Brain microvascular endothelial cell (primary cell): ENCODE measurements around the gene TMEM178B.

ENCODE experiments used
- DNase-seq: peaks from one replicate; pipeline ENCODE4 v3.0.0-alpha.2; 2020
- H3K27ac ChIP-seq: fragments of 250-450 bp; sonication (Bioruptor Pico); 2 replicates; pipeline ENCODE4 v1.5.1; 2020; ENCODE audit warnings: mild to moderate bottlenecking, moderate library complexity
- H3K27me3 ChIP-seq: fragments of 250-450 bp; sonication (Bioruptor Pico); replicated peaks from 2 replicates; pipeline ENCODE4 v1.5.1; 2020; ENCODE audit warnings: mild to moderate bottlenecking
- H3K36me3 ChIP-seq: fragments of 250-450 bp; sonication (Bioruptor Pico); replicated peaks from 2 replicates; pipeline ENCODE4 v1.5.1; 2020; ENCODE audit warnings: mild to moderate bottlenecking
- H3K4me3 ChIP-seq: 2 replicates; pipeline ENCODE4 v1.5.1; 2011; ENCODE audit warnings: low read depth, mild to moderate bottlenecking, control low read depth, low read length, moderate library complexity
- in situ Hi-C: cut with HindIII; loops from 2 replicates; pipeline ENCODE4 v1.10.0; 2017; ENCODE audit warnings: low sequenced_read_pairs, low pct_ligation_motif_present
- TF ChIP-seq, protein P1 (sequence below): IDR thresholded peaks from 2 replicates; pipeline ENCODE4 v1.5.1; 2011; ENCODE audit warnings: low read depth, mild to moderate bottlenecking, moderate library complexity, low read length, control low read depth, inconsistent platforms; ENCODE audit errors: missing control alignments

Gene TMEM178B

DNA sequence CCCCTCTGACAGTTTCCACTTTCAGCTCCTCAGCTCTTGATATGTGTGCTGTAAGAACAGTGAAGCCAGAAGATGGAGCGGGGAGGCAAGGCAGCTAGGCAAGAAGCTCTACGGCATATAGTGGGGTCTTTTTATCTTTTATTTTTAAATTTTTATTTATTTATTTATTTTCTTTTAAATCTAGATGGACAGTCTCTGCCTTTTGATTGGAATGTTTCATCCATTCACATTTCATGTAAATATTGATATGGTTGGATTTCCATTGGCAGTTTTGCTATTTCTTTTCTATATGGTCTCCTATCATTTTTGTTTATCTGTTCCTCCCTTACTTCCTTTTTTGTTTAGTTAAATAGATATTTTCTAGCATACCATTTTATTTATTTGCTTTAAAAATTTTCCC is 183.7 kb downstream of the TMEM178B start:
- TF ChIP-seq, protein P1, sequence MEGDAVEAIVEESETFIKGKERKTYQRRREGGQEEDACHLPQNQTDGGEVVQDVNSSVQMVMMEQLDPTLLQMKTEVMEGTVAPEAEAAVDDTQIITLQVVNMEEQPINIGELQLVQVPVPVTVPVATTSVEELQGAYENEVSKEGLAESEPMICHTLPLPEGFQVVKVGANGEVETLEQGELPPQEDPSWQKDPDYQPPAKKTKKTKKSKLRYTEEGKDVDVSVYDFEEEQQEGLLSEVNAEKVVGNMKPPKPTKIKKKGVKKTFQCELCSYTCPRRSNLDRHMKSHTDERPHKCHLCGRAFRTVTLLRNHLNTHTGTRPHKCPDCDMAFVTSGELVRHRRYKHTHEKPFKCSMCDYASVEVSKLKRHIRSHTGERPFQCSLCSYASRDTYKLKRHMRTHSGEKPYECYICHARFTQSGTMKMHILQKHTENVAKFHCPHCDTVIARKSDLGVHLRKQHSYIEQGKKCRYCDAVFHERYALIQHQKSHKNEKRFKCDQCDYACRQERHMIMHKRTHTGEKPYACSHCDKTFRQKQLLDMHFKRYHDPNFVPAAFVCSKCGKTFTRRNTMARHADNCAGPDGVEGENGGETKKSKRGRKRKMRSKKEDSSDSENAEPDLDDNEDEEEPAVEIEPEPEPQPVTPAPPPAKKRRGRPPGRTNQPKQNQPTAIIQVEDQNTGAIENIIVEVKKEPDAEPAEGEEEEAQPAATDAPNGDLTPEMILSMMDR: no peak
- in situ Hi-C loops: no loop called here
- Histone ChIP-seq H3K27ac (no peak overlapping the region), H3K4me3 (no peak overlapping the region), H3K36me3 (no peaks in the 10 kb centered on the region), H3K27me3 (no peaks in the 10 kb centered on the region)
- DNase-seq: no peak

DNA sequence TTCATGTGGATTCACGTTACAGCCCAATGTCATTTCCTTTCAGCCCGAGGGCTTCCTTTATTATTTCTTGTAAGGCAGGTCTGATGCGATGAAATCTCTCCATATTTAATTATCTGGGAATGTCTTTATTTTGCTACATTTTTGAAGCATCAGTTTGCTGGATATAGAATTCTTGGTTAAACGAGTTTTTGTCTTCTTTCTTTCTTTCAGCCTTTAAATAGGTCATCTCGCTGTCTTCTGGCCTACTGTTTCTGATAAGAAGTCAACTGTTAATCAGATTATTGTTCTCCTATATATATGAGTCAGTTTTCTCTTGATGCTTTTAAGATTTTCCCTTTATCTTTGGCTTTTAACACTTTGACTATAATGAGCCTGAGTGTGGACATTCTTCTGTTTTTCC is 184.7 kb downstream of the TMEM178B start:
- H3K36me3 ChIP-seq: no peaks in the 10 kb centered on the region
- TF ChIP-seq, protein P1: no peak
- H3K4me3 ChIP-seq: no peak overlapping the region
- no peak for DNase-seq
- H3K27ac ChIP-seq: no peak overlapping the region
- in situ Hi-C loops: no loop called here
- H3K27me3 ChIP-seq: no peaks in the 10 kb centered on the region

DNA sequence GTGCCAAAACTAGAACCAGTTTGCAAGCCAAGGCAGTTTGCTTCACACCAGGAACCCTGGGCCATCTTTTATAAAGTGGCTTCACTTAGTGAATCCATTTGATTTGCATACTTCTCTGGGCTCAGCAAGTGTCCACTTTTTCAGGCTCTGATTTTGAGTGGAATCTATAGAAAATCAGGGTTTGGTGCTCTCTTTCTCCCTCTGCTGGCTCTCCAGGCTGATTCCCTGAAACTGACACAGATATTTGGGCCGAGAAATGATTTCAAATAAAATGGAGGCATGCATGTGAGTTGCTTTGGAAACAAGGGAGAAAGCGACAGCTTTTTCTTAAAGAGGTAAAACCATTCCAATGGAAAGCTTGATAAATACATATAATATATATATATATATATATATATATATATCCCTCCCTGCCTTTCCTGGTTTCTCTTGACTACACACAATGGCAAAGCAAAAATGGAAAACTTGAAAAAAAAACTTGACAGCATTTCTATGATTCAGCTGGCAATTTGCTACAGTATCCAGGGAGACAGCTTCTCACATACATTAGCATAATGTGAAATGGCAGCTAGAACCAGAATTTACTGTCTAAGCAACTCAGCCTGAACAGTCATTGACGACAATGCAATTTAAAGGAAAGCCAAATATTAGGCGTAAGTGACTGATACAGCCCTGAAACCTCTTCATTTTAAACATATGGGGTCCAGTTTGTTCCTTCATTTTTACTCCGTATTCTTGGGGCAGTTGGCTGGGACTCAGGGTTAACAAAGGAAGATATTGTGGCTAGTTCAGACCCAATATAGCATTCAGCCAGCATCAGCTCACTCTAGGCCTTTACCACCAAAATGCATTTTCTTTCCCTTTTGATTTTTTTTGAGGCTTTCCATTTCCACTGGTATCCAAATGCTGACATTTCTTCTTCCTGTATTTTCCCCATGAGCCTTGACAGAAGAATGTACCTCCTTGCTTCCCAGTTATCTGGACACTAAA is 188.5 kb downstream of the TMEM178B start:
- Histone ChIP-seq H3K4me3 (no peak overlapping the region), H3K27ac (no peak overlapping the region), H3K27me3 (no peaks in the 10 kb centered on the region), H3K36me3 (no peaks in the 10 kb centered on the region)
- in situ Hi-C loops: no loop called here
- DNase-seq: peak; percentile 4
- TF ChIP-seq, protein P1: peak; percentile 64

DNA sequence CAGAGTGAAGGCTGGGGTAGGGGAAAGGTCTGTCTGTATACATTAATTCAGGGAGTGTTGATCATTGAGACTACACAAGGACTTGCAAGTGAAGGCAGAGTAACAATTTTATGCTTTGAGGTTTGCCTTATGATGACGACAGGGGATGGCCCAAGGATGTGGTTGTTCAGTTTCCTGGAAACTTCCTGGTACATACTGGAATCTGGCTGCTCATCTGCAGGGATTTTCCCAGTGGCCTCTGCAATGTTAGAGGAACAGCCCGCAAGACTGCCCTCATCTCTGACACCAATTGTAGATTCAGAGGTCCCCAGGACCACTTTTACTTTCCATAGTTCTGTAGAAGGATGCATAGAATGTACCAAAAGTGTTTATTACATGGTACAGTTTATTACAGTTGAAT is 189.6 kb downstream of the TMEM178B start:
- in situ Hi-C loops: no loop called here
- H3K4me3 ChIP-seq: no peak overlapping the region
- TF ChIP-seq, protein P1: no peak
- no peaks in the 10 kb centered on the region for H3K27me3 ChIP-seq
- DNase-seq: no peak
- H3K36me3 ChIP-seq: no peaks in the 10 kb centered on the region
- no peak overlapping the region for H3K27ac ChIP-seq

DNA sequence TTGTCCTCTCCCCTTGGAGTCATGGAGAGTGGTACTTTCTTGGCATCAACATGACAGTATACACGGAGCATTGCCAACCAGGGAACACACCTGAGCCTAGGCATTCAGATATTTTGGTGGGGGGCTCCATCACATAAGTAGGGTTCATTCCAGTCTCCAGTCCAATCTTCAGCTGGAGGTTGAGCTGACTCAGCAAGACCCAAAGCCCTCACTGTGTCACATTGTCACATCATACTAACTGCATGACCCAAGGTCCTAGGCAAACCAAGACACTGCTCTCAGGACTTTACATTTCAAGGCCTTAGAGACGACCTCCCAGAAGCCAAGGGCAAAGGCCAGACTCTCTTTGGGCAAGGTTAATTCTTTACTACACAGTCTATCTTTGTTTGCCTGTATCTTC is 190.1 kb downstream of the TMEM178B start:
- Histone ChIP-seq H3K4me3 (no peak overlapping the region), H3K27me3 (no peaks in the 10 kb centered on the region), H3K27ac (no peak overlapping the region), H3K36me3 (no peaks in the 10 kb centered on the region)
- in situ Hi-C loops: no loop called here
- TF ChIP-seq, protein P1: no peak
- no peak for DNase-seq
